ENCODE results near the gene HOXC4. TPM values are rescaled to one million over a fixed set of nuclear protein-coding genes. Genes with fewer than 3 reads are reported as not detected.

Gene HOXC4
- total RNA-seq, 1 donor from 2014 or later = not detected

Small RNA genes lying within 50 kb of the gene (microRNA-seq; reads per million reads assigned to microRNA genes)
- gene MIR615 = 2.3 reads per million

Other genes starting within 250 kb of the HOXC4 start
- not detected for gene HOXC13, start 115.0 kb upstream of the HOXC4 start, total RNA-seq
- not detected for gene HOXC12, start 98.9 kb upstream of the HOXC4 start, total RNA-seq
- gene HOXC11, start 80.7 kb upstream of the HOXC4 start, total RNA-seq = not detected
- gene HOTAIR, start 78.9 kb upstream of the HOXC4 start, total RNA-seq = not detected
- gene HOXC10, start 68.7 kb upstream of the HOXC4 start, total RNA-seq = not detected
- gene HOXC9, start 53.7 kb upstream of the HOXC4 start, total RNA-seq = not detected
- gene HOXC8, start 44.9 kb upstream of the HOXC4 start, total RNA-seq = not detected
- gene HOXC6, start 25.4 kb upstream of the HOXC4 start, total RNA-seq = 0.30 TPM
- gene HOXC5, start 20.8 kb upstream of the HOXC4 start, total RNA-seq = not detected
- 16.5 TPM for gene SMUG1, start 135.2 kb downstream of the HOXC4 start, total RNA-seq
- gene CBX5, start 226.3 kb downstream of the HOXC4 start, total RNA-seq = 41.0 TPM
- gene HNRNPA1, start 226.9 kb downstream of the HOXC4 start, total RNA-seq = 389 TPM
- gene NFE2, start 247.2 kb downstream of the HOXC4 start, total RNA-seq = 0.40 TPM

Measured in Right ventricle myocardium superior (tissue), 1 donor.